Fibroblast of pulmonary artery (primary cell): ENCODE measurements around the gene PLB1.

Source experiments
- DNase-seq: peaks from one replicate; pipeline ENCODE4 v3.0.0-alpha.2; 2010; ENCODE audit warnings: low read depth
- H3K4me3 ChIP-seq: replicated peaks from 2 replicates; pipeline ENCODE4 v1.5.1; 2011; ENCODE audit warnings: low read depth, mild to moderate bottlenecking, control low read depth, low read length, moderate library complexity
- CTCF ChIP-seq: IDR thresholded peaks from 2 replicates; pipeline ENCODE4 v1.5.1; 2011; ENCODE audit warnings: mild to moderate bottlenecking, control low read depth, low read length, inconsistent platforms; ENCODE audit errors: missing control alignments

Gene PLB1

DNA sequence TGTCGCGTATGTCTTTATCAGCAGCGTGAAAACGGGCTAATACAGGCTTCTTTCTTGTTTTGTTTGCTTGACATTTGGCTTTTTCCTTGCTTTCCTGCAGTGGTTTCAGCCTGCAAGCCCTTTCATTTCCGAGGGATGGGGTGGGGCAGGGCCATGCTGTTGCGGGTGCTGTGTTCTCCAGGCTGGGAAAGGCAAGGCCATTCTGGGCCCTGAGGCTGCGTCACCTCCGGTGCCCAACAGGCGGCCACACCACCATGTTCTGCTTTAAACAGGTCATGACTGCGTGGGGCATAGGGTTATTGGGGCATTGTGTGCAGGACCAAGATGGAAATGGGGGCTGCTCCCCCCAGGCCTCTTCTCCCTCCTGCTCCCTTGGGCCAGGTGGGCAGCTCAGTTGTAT lies 38.6 kb upstream of the PLB1 start:
- no peak for DNase-seq
- no peak overlapping the region for H3K4me3 ChIP-seq
- TF ChIP-seq CTCF = no peak

GRCh38 chr2:28461056-28461455 lies 34.8 kb upstream of the PLB1 start:
- no peak for DNase-seq
- no peak overlapping the region for H3K4me3 ChIP-seq
- no peak for TF ChIP-seq CTCF

GRCh38 chr2:28462122-28462521 lies 33.7 kb upstream of the PLB1 start:
- DNase-seq = no peak
- TF ChIP-seq CTCF = no peak
- no peak overlapping the region for H3K4me3 ChIP-seq

GRCh38 chr2:28463211-28463816 lies 32.5 kb upstream of the PLB1 start:
- no peak overlapping the region for H3K4me3 ChIP-seq
- DNase-seq = no peak
- no peak for TF ChIP-seq CTCF

GRCh38 chr2:28463893-28464292 lies 32.0 kb upstream of the PLB1 start:
- TF ChIP-seq CTCF = no peak
- DNase-seq = peak; percentile 25
- no peak overlapping the region for H3K4me3 ChIP-seq

DNA sequence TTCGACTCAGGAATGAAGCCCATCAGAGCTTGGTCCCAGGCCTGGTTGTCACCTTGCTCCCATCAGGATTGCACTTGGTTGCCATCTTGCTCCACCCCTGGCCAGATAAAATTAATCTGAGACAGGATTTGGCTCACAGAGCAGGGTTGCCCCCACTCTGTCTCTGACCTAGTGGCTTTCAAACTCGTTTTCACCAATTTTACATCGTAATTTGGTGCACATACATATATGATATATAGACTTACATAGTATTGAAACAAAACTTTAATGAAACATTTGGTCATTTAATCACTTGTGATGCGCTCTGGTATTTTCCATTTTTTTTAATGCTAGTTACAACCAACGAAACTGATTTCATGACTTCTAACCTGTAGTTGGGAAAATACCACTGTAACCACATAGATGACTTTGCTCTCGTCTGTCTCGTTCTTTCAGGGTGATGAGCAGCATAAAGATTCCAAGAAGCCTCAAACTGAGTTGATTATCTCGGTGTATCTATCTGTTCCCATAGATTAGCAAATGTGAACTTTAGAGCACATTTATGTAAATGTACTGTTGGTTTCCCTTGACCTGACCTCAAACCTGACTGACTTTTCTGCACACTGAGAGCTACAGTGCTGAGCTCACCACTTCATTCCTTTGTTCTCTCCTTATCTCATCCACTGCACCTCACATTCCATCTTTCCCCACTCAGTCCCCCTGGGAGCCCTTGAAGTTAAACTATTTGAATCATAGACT lies 30.5 kb upstream of the PLB1 start:
- no peak overlapping the region for H3K4me3 ChIP-seq
- no peak for TF ChIP-seq CTCF
- no peak for DNase-seq

GRCh38 chr2:28469304-28469703 lies 26.6 kb upstream of the PLB1 start:
- H3K4me3 ChIP-seq = no peak overlapping the region
- DNase-seq = peak; percentile 47
- no peak for TF ChIP-seq CTCF
